ENCODE data around the gene ABCC5. TPM values are rescaled to one million over a fixed set of nuclear protein-coding genes. Genes with fewer than 3 reads are reported as not detected.

The ABCC5 gene
- total and polyA plus RNA-seq, 2 of the 8 experiments (the other 6 are each of a cell fraction or from before 2014, with no cell fraction given): 25.3 to 40.8 TPM

DNA sequence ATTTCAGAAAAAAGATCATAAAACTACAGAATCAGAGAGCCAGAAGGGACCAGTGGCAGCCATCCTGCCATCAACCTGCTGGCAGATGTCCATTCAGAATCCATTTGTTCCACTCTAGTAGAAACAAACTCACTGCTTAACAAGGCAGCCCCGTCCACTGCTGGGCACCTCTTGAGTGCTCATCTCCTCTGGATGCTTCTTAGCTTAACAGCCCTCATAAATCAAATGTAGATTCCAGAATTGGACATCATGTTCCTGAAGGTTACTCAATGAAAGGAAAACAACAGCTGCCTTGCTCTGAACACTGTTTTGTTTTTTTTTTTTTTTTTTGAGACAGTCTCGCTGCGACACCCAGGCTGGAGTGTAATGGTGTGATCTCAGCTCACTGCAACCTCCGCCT is 37.3 kb downstream of the ABCC5 start (continued):
- TF ChIP-seq CEBPB (IDR thresholded peaks at IDR 0.05; ENCODE audit: low read depth, low read length) (no peak), GTF2F1 (IDR thresholded peaks at IDR 0.05; ENCODE audit: borderline replicate concordance, low read depth, low read length) (no peak)
- TF ChIP-seq, protein P1, sequence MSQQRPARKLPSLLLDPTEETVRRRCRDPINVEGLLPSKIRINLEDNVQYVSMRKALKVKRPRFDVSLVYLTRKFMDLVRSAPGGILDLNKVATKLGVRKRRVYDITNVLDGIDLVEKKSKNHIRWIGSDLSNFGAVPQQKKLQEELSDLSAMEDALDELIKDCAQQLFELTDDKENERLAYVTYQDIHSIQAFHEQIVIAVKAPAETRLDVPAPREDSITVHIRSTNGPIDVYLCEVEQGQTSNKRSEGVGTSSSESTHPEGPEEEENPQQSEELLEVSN (IDR thresholded peaks at IDR 0.05): no peak
- TF ChIP-seq, protein P2, sequence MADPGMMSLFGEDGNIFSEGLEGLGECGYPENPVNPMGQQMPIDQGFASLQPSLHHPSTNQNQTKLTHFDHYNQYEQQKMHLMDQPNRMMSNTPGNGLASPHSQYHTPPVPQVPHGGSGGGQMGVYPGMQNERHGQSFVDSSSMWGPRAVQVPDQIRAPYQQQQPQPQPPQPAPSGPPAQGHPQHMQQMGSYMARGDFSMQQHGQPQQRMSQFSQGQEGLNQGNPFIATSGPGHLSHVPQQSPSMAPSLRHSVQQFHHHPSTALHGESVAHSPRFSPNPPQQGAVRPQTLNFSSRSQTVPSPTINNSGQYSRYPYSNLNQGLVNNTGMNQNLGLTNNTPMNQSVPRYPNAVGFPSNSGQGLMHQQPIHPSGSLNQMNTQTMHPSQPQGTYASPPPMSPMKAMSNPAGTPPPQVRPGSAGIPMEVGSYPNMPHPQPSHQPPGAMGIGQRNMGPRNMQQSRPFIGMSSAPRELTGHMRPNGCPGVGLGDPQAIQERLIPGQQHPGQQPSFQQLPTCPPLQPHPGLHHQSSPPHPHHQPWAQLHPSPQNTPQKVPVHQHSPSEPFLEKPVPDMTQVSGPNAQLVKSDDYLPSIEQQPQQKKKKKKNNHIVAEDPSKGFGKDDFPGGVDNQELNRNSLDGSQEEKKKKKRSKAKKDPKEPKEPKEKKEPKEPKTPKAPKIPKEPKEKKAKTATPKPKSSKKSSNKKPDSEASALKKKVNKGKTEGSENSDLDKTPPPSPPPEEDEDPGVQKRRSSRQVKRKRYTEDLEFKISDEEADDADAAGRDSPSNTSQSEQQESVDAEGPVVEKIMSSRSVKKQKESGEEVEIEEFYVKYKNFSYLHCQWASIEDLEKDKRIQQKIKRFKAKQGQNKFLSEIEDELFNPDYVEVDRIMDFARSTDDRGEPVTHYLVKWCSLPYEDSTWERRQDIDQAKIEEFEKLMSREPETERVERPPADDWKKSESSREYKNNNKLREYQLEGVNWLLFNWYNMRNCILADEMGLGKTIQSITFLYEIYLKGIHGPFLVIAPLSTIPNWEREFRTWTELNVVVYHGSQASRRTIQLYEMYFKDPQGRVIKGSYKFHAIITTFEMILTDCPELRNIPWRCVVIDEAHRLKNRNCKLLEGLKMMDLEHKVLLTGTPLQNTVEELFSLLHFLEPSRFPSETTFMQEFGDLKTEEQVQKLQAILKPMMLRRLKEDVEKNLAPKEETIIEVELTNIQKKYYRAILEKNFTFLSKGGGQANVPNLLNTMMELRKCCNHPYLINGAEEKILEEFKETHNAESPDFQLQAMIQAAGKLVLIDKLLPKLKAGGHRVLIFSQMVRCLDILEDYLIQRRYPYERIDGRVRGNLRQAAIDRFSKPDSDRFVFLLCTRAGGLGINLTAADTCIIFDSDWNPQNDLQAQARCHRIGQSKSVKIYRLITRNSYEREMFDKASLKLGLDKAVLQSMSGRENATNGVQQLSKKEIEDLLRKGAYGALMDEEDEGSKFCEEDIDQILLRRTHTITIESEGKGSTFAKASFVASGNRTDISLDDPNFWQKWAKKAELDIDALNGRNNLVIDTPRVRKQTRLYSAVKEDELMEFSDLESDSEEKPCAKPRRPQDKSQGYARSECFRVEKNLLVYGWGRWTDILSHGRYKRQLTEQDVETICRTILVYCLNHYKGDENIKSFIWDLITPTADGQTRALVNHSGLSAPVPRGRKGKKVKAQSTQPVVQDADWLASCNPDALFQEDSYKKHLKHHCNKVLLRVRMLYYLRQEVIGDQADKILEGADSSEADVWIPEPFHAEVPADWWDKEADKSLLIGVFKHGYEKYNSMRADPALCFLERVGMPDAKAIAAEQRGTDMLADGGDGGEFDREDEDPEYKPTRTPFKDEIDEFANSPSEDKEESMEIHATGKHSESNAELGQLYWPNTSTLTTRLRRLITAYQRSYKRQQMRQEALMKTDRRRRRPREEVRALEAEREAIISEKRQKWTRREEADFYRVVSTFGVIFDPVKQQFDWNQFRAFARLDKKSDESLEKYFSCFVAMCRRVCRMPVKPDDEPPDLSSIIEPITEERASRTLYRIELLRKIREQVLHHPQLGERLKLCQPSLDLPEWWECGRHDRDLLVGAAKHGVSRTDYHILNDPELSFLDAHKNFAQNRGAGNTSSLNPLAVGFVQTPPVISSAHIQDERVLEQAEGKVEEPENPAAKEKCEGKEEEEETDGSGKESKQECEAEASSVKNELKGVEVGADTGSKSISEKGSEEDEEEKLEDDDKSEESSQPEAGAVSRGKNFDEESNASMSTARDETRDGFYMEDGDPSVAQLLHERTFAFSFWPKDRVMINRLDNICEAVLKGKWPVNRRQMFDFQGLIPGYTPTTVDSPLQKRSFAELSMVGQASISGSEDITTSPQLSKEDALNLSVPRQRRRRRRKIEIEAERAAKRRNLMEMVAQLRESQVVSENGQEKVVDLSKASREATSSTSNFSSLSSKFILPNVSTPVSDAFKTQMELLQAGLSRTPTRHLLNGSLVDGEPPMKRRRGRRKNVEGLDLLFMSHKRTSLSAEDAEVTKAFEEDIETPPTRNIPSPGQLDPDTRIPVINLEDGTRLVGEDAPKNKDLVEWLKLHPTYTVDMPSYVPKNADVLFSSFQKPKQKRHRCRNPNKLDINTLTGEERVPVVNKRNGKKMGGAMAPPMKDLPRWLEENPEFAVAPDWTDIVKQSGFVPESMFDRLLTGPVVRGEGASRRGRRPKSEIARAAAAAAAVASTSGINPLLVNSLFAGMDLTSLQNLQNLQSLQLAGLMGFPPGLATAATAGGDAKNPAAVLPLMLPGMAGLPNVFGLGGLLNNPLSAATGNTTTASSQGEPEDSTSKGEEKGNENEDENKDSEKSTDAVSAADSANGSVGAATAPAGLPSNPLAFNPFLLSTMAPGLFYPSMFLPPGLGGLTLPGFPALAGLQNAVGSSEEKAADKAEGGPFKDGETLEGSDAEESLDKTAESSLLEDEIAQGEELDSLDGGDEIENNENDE (IDR thresholded peaks at IDR 0.05; ENCODE audit: insufficient replicate concordance, low read length): no peak

Data from H1 (cell line).